WERI-Rb-1 (cell line): Measurements from ENCODE around the gene CPLX4.

ENCODE experiments used
- DNase-seq: peaks from one replicate; pipeline ENCODE4 v3.0.0-alpha.2; 2020
- H3K27ac ChIP-seq: fragments of 250-450 bp; sonication (Bioruptor Pico); 2 replicates; pipeline ENCODE4 v1.5.1; 2020; ENCODE audit warnings: mild to moderate bottlenecking, moderate library complexity
- H3K27me3 ChIP-seq: fragments of 250-450 bp; sonication (Bioruptor Pico); 2 replicates; pipeline ENCODE4 v1.5.1; 2021; ENCODE audit warnings: mild to moderate bottlenecking, low read depth, moderate library complexity; ENCODE audit not compliant: insufficient read depth, severe bottlenecking
- H3K36me3 ChIP-seq: fragments of 250-450 bp; sonication (Bioruptor Pico); 2 replicates; pipeline ENCODE4 v1.5.1; 2020; ENCODE audit warnings: mild to moderate bottlenecking, moderate library complexity
- H3K4me3 ChIP-seq: 2 replicates; pipeline ENCODE4 v1.5.1; 2011; ENCODE audit warnings: low read depth, mild to moderate bottlenecking, control low read depth, low read length
- H3K9me3 ChIP-seq: fragments of 250-450 bp; sonication (Bioruptor Pico); 2 replicates; pipeline ENCODE4 v1.5.1; 2021; ENCODE audit warnings: mild to moderate bottlenecking, moderate library complexity; ENCODE audit not compliant: severe bottlenecking
- TF ChIP-seq, protein P1 (sequence below): IDR thresholded peaks from 2 replicates; pipeline ENCODE4 v1.5.1; 2011; ENCODE audit warnings: low read depth, mild to moderate bottlenecking, control low read depth, inconsistent platforms, low read length

Gene CPLX4

DNA sequence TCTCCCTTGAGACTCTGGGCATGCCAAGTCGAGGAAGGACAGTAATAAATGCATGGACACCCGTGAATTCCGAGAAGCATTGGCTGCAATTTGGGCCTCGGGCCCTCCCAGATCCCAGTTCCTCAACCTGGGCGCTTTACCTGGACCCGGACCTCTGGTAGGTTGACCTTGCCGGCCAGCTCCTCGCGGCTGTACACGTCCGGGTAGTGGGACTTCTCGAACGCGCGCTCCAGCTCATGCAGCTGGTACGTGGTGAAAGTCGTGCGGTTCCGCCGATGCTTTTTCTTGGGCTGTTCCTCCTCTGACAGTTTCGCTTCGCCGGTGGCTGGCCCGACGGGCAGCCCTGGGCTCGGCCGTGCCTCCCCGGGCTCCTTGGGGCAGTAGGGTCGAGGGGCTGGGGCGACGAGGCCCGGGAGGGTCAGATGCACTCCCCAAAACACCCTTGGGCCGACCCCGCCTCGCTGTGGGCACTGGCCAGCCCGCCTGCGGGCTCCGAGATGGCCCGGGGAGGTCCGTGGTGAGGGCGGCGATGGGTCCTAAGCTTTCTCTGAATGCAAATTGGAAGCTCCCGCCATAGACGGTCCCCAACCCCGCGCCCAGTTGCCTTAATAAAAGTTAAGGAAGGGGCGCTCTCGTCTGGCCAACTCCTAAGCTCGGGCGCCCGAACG lies 46.1 kb downstream of the CPLX4 start:
- no peaks in the 10 kb centered on the region for H3K9me3 ChIP-seq
- no peak for DNase-seq
- peak overlapping the region; percentile 68 for H3K4me3 ChIP-seq
- H3K27me3 ChIP-seq: no peaks in the 10 kb centered on the region
- peaks cover 55% of the 10 kb centered on the region for H3K36me3 ChIP-seq
- H3K27ac ChIP-seq: peak overlapping the region; percentile 92
- TF ChIP-seq, protein P1, sequence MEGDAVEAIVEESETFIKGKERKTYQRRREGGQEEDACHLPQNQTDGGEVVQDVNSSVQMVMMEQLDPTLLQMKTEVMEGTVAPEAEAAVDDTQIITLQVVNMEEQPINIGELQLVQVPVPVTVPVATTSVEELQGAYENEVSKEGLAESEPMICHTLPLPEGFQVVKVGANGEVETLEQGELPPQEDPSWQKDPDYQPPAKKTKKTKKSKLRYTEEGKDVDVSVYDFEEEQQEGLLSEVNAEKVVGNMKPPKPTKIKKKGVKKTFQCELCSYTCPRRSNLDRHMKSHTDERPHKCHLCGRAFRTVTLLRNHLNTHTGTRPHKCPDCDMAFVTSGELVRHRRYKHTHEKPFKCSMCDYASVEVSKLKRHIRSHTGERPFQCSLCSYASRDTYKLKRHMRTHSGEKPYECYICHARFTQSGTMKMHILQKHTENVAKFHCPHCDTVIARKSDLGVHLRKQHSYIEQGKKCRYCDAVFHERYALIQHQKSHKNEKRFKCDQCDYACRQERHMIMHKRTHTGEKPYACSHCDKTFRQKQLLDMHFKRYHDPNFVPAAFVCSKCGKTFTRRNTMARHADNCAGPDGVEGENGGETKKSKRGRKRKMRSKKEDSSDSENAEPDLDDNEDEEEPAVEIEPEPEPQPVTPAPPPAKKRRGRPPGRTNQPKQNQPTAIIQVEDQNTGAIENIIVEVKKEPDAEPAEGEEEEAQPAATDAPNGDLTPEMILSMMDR: no peak

DNA sequence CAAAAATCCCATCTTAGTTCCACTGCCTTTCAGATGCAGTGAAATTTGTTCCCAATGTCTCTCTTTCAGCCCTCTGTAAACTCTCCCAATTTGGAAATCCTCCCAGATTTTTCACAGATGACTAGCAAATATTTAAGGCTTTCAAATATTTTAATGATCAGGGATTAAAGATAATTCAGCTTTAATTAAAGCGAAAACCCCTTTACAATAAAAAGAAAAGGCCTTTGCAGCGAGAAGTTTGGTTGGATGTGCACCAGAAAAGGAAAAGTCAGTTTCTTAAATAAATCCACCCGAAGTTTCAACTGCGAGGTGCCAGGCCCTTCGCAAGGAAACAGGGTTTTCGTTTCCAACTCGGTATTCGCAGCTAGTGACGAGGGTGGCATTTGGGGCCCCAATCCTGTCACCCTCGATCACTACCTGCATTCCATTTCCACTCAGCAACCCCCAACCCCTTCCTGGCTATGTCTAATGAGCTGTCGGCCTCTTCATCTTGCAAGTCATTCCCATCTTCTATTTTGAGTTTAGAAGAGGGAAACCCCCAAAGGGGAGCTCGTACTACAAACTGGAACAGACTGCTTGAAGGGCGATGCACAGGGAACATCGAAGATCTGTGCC lies 46.7 kb downstream of the CPLX4 start:
- peak overlapping the region; percentile 68 for H3K4me3 ChIP-seq
- no peak for DNase-seq
- H3K27me3 ChIP-seq: no peaks in the 10 kb centered on the region
- H3K36me3 ChIP-seq: peaks cover 61% of the 10 kb centered on the region
- H3K27ac ChIP-seq: peak overlapping the region; percentile 92
- TF ChIP-seq, protein P1: no peak
- no peaks in the 10 kb centered on the region for H3K9me3 ChIP-seq

DNA sequence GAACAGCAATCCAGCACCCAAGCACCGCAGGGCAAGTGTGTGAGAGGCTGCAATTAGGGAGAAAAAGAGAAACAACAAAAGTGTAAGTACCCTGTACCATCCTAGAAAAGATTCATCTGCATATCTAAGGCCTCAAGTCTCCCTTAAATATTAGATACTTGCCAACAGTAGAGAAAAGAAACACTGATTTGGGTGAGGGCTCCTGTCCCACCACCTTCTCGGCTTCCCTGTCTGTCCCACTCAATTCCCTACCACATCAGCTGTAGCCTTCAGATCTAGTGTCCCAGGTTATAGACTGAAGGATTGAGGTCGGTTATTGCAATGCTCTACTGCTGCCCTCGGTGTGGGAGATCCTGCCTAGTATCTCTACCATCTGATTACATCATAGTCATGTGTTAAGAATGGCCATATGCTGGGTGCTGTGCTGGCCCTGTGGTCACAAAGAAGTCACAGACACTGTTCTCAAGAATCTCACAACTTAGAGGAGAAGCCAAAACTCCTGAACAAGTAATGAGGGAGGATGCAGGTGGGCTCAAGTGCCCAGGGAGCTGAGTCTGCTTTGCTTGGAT lies 47.7 kb downstream of the CPLX4 start:
- peak; percentile 64 for DNase-seq
- H3K4me3 ChIP-seq: peak overlapping the region; percentile 68
- peaks cover 64% of the 10 kb centered on the region for H3K36me3 ChIP-seq
- H3K27me3 ChIP-seq: no peaks in the 10 kb centered on the region
- peak overlapping the region; percentile 92 for H3K27ac ChIP-seq
- TF ChIP-seq, protein P1: no peak
- no peaks in the 10 kb centered on the region for H3K9me3 ChIP-seq

DNA sequence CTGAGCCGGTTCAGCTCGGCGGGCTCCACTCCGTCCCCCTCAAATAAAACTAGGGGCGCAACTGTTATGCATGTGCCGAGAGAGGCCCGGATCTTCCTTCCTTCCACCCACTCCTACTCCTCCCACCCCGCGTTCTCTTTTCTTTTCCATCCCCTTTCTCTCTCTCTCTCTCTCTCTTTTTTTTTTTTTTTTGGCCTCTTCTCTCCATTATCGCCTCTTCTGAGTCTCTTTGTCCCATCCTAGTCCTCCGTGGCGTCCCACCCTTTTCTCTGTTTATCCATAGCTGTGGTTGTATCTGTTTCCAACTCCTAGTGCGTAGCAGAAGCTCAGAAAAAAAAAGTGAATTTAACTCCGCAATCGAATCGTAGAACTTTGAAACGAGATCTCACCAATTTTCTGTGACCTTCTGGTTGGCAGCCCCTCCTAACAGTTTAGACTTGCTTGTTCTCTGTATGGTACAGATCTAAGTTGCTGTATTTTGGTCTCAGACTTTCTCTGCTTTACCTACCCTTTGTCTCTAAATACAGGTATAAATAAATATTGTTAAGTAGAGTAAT lies 48.8 kb downstream of the CPLX4 start:
- H3K9me3 ChIP-seq: peaks cover 5% of the 10 kb centered on the region
- no peak for DNase-seq
- no peak overlapping the region for H3K4me3 ChIP-seq
- TF ChIP-seq, protein P1: no peak
- no peaks in the 10 kb centered on the region for H3K27me3 ChIP-seq
- peaks cover 64% of the 10 kb centered on the region for H3K36me3 ChIP-seq
- H3K27ac ChIP-seq: no peak overlapping the region

DNA sequence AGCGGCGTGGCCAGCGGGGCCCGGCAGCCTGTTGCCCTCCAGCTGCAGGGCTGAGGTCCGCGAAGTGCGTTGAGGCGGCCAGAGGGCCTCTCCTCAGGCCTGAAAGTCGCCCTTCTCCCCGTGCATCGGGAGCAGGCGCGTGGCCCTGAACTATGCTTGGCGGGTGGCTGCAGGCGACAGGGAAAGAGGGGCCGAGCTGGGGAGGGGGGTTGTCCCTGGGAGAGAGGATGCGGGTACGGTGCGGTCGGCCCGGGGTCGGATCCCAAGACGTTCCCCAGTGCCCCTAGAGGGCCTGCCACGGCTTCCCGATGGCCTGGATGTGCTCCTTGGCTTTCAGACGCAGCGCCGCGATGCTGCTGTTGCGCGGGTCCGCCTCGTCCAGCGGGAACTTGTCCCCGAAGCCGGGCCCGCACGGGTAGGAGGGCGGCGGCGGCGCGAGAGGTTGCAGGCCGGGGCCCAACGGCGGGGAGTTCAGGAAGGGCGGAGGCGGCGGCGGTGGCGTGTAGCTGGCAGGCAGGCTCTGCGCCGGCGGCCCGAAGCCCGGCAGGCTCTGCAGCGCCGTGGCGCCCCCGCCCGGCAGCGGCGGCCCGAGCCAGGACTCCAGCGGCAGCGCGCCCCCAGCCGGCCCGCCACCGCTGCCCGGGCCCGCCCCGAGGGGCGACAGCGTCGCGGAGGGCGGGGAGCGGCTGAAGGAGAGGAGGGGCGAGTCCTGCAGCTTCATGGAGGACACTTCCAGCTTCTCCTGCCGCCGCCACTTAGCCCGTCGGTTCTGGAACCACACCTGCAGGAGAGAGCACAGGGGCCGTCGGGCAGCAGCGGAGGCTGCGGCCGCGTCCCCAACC lies 49.5 kb downstream of the CPLX4 start:
- no peak for DNase-seq
- Histone ChIP-seq H3K4me3 (no peak overlapping the region), H3K27ac (no peak overlapping the region), H3K36me3 (peaks cover 64% of the 10 kb centered on the region), H3K9me3 (peaks cover 5% of the 10 kb centered on the region), H3K27me3 (no peaks in the 10 kb centered on the region)
- TF ChIP-seq, protein P1: no peak
